Fibroblast of pulmonary artery (primary cell): ENCODE measurements around the gene ARHGEF10L.
A peak's percentile ranks its signal among the peaks of the same experiment; 100 is the strongest.

Source experiments
- DNase-seq: peaks from one replicate; pipeline ENCODE4 v3.0.0-alpha.2; 2010; ENCODE audit warnings: low read depth
- H3K4me3 ChIP-seq: replicated peaks from 2 replicates; pipeline ENCODE4 v1.5.1; 2011; ENCODE audit warnings: low read depth, mild to moderate bottlenecking, control low read depth, low read length, moderate library complexity
- CTCF ChIP-seq: IDR thresholded peaks from 2 replicates; pipeline ENCODE4 v1.5.1; 2011; ENCODE audit warnings: mild to moderate bottlenecking, control low read depth, low read length, inconsistent platforms; ENCODE audit errors: missing control alignments

The ARHGEF10L gene

GRCh38 chr1:17561247-17561548, 21.7 kb downstream of the ARHGEF10L start:
- DNase-seq = no peak
- no peak overlapping the region for H3K4me3 ChIP-seq
- no peak for TF ChIP-seq CTCF

- peak; percentile 34 for DNase-seq
- no peak for TF ChIP-seq CTCF
- H3K4me3 ChIP-seq = no peak overlapping the region
Measured at GRCh38 chr1:17561561-17561985, 22.1 kb downstream of the ARHGEF10L start.

GRCh38 chr1:17562375-17562774, 22.9 kb downstream of the ARHGEF10L start:
- no peak for DNase-seq
- H3K4me3 ChIP-seq = no peak overlapping the region
- TF ChIP-seq CTCF = no peak

GRCh38 chr1:17563494-17564281, 24.2 kb downstream of the ARHGEF10L start:
- H3K4me3 ChIP-seq = no peak overlapping the region
- no peak for TF ChIP-seq CTCF
- DNase-seq = no peak

GRCh38 chr1:17564458-17565393, 25.2 kb downstream of the ARHGEF10L start:
- DNase-seq = no peak
- no peak overlapping the region for H3K4me3 ChIP-seq
- no peak for TF ChIP-seq CTCF

GRCh38 chr1:17565461-17566252, 26.2 kb downstream of the ARHGEF10L start:
- no peak overlapping the region for H3K4me3 ChIP-seq
- DNase-seq = no peak
- TF ChIP-seq CTCF = no peak
